ENCODE data around the gene LTC4S.

Gene LTC4S

GRCh38 chr5:179762781-179763176 lies 31.0 kb upstream of the LTC4S start:
- Histone ChIP-seq H3K4me3 (ENCODE audit: low read depth in 1 of 2, low read length in 2 of 2) (no peak overlapping the region), H3K27ac (ENCODE audit: low read length) (peak overlapping the region; percentile 32), H3K9me3 (ENCODE audit: control insufficient read depth in 1 of 2, low read length in 2 of 2) (no peaks in the 10 kb centered on the region), H3K27me3 (ENCODE audit: low read depth, low read length) (no peaks in the 10 kb centered on the region), H3K4me1 (ENCODE audit: control insufficient read depth in 1 of 2, insufficient read depth in 2 of 2, low read length in 2 of 2) (peaks cover 29 to 56% of the 10 kb centered on the region in 2 donors), H3K36me3 (ENCODE audit: control insufficient read depth in 1 of 2, insufficient read depth in 2 of 2, low read length in 2 of 2) (peaks cover 11 to 15% of the 10 kb centered on the region in 2 donors)

GRCh38 chr5:179763215-179763945 lies 30.4 kb upstream of the LTC4S start:
- no peaks in the 10 kb centered on the region for H3K27me3 ChIP-seq (ENCODE audit: low read depth, low read length)
- H3K4me1 ChIP-seq (ENCODE audit: control insufficient read depth in 1 of 2, insufficient read depth in 2 of 2, low read length in 2 of 2), result peaks cover 29 to 56% of the 10 kb centered on the region in 2 donors
- H3K9me3 ChIP-seq (ENCODE audit: control insufficient read depth in 1 of 2, low read length in 2 of 2), result no peaks in the 10 kb centered on the region
- H3K27ac ChIP-seq (ENCODE audit: low read length), result peak overlapping the region; percentile 32
- H3K36me3 ChIP-seq (ENCODE audit: control insufficient read depth in 1 of 2, insufficient read depth in 2 of 2, low read length in 2 of 2), result peaks cover 11 to 15% of the 10 kb centered on the region in 2 donors
- H3K4me3 ChIP-seq (ENCODE audit: low read depth in 1 of 2, low read length in 2 of 2), result no peak overlapping the region

- Histone ChIP-seq H3K4me3 (ENCODE audit: low read depth in 1 of 2, low read length in 2 of 2) (no peak overlapping the region), H3K27ac (ENCODE audit: low read length) (no peak overlapping the region), H3K4me1 (ENCODE audit: control insufficient read depth in 1 of 2, insufficient read depth in 2 of 2, low read length in 2 of 2) (peaks cover 29 to 56% of the 10 kb centered on the region in 2 donors), H3K36me3 (ENCODE audit: control insufficient read depth in 1 of 2, insufficient read depth in 2 of 2, low read length in 2 of 2) (peaks cover 18 to 21% of the 10 kb centered on the region in 2 donors), H3K27me3 (ENCODE audit: low read depth, low read length) (no peaks in the 10 kb centered on the region), H3K9me3 (ENCODE audit: control insufficient read depth in 1 of 2, low read length in 2 of 2) (no peaks in the 10 kb centered on the region)
Observed at GRCh38 chr5:179764056-179764455, 29.7 kb upstream of the LTC4S start.

GRCh38 chr5:179765400-179765799 lies 28.4 kb upstream of the LTC4S start:
- Histone ChIP-seq H3K27ac (ENCODE audit: low read length) (no peak overlapping the region), H3K4me1 (ENCODE audit: control insufficient read depth in 1 of 2, insufficient read depth in 2 of 2, low read length in 2 of 2) (peaks cover 29 to 51% of the 10 kb centered on the region in 2 donors), H3K9me3 (ENCODE audit: control insufficient read depth in 1 of 2, low read length in 2 of 2) (no peaks in the 10 kb centered on the region), H3K27me3 (ENCODE audit: low read depth, low read length) (no peaks in the 10 kb centered on the region), H3K36me3 (ENCODE audit: control insufficient read depth in 1 of 2, insufficient read depth in 2 of 2, low read length in 2 of 2) (peaks cover 29 to 31% of the 10 kb centered on the region in 2 donors), H3K4me3 (ENCODE audit: low read depth in 1 of 2, low read length in 2 of 2) (no peak overlapping the region)

- Histone ChIP-seq H3K9me3 (ENCODE audit: control insufficient read depth in 1 of 2, low read length in 2 of 2) (no peaks in the 10 kb centered on the region), H3K27ac (ENCODE audit: low read length) (no peak overlapping the region), H3K36me3 (ENCODE audit: control insufficient read depth in 1 of 2, insufficient read depth in 2 of 2, low read length in 2 of 2) (peaks cover 37 to 39% of the 10 kb centered on the region in 2 donors), H3K27me3 (ENCODE audit: low read depth, low read length) (no peaks in the 10 kb centered on the region), H3K4me1 (ENCODE audit: control insufficient read depth in 1 of 2, insufficient read depth in 2 of 2, low read length in 2 of 2) (peaks cover 29 to 51% of the 10 kb centered on the region in 2 donors), H3K4me3 (ENCODE audit: low read depth in 1 of 2, low read length in 2 of 2) (no peak overlapping the region)
Observed at GRCh38 chr5:179766021-179766725, 27.6 kb upstream of the LTC4S start.

GRCh38 chr5:179766726-179767455 lies 26.9 kb upstream of the LTC4S start:
- Histone ChIP-seq H3K36me3 (ENCODE audit: control insufficient read depth in 1 of 2, insufficient read depth in 2 of 2, low read length in 2 of 2) (peaks cover 44 to 46% of the 10 kb centered on the region in 2 donors), H3K4me3 (ENCODE audit: low read depth in 1 of 2, low read length in 2 of 2) (no peak overlapping the region), H3K27me3 (ENCODE audit: low read depth, low read length) (no peaks in the 10 kb centered on the region), H3K27ac (ENCODE audit: low read length) (no peak overlapping the region), H3K9me3 (ENCODE audit: control insufficient read depth in 1 of 2, low read length in 2 of 2) (no peaks in the 10 kb centered on the region), H3K4me1 (ENCODE audit: control insufficient read depth in 1 of 2, insufficient read depth in 2 of 2, low read length in 2 of 2) (peaks cover 27 to 48% of the 10 kb centered on the region in 2 donors)

GRCh38 chr5:179767496-179768100 lies 26.2 kb upstream of the LTC4S start:
- no peak overlapping the region for H3K27ac ChIP-seq (ENCODE audit: low read length)
- no peaks in the 10 kb centered on the region for H3K9me3 ChIP-seq (ENCODE audit: control insufficient read depth in 1 of 2, low read length in 2 of 2)
- no peak overlapping the region for H3K4me3 ChIP-seq (ENCODE audit: low read depth in 1 of 2, low read length in 2 of 2)
- peaks cover 21 to 41% of the 10 kb centered on the region in 2 donors for H3K4me1 ChIP-seq (ENCODE audit: control insufficient read depth in 1 of 2, insufficient read depth in 2 of 2, low read length in 2 of 2)
- no peaks in the 10 kb centered on the region for H3K27me3 ChIP-seq (ENCODE audit: low read depth, low read length)
- H3K36me3 ChIP-seq (ENCODE audit: control insufficient read depth in 1 of 2, insufficient read depth in 2 of 2, low read length in 2 of 2), result peaks cover 50% of the 10 kb centered on the region in 2 donors

- Histone ChIP-seq H3K9me3 (ENCODE audit: control insufficient read depth in 1 of 2, low read length in 2 of 2) (no peaks in the 10 kb centered on the region), H3K27ac (ENCODE audit: low read length) (no peak overlapping the region), H3K36me3 (ENCODE audit: control insufficient read depth in 1 of 2, insufficient read depth in 2 of 2, low read length in 2 of 2) (peaks cover 54 to 58% of the 10 kb centered on the region in 2 donors), H3K4me3 (ENCODE audit: low read depth in 1 of 2, low read length in 2 of 2) (no peak overlapping the region), H3K27me3 (ENCODE audit: low read depth, low read length) (no peaks in the 10 kb centered on the region), H3K4me1 (ENCODE audit: control insufficient read depth in 1 of 2, insufficient read depth in 2 of 2, low read length in 2 of 2) (peaks cover 13 to 32% of the 10 kb centered on the region in 2 donors)
Observed at GRCh38 chr5:179768326-179769085, 25.3 kb upstream of the LTC4S start.

- no peaks in the 10 kb centered on the region for H3K27me3 ChIP-seq (ENCODE audit: low read depth, low read length)
- H3K36me3 ChIP-seq (ENCODE audit: control insufficient read depth in 1 of 2, insufficient read depth in 2 of 2, low read length in 2 of 2), result peaks cover 61 to 66% of the 10 kb centered on the region in 2 donors
- peaks cover 12 to 24% of the 10 kb centered on the region in 2 donors for H3K4me1 ChIP-seq (ENCODE audit: control insufficient read depth in 1 of 2, insufficient read depth in 2 of 2, low read length in 2 of 2)
- H3K9me3 ChIP-seq (ENCODE audit: control insufficient read depth in 1 of 2, low read length in 2 of 2), result no peaks in the 10 kb centered on the region
- H3K4me3 ChIP-seq (ENCODE audit: low read depth in 1 of 2, low read length in 2 of 2), result no peak overlapping the region
- no peak overlapping the region for H3K27ac ChIP-seq (ENCODE audit: low read length)
Observed at GRCh38 chr5:179769271-179769670, 24.5 kb upstream of the LTC4S start.

GRCh38 chr5:179769796-179770195 lies 24.0 kb upstream of the LTC4S start:
- peaks cover 66 to 70% of the 10 kb centered on the region in 2 donors for H3K36me3 ChIP-seq (ENCODE audit: control insufficient read depth in 1 of 2, insufficient read depth in 2 of 2, low read length in 2 of 2)
- peaks cover 12 to 23% of the 10 kb centered on the region in 2 donors for H3K4me1 ChIP-seq (ENCODE audit: control insufficient read depth in 1 of 2, insufficient read depth in 2 of 2, low read length in 2 of 2)

More at GRCh38 chr5:179769796-179770195, 24.0 kb upstream of the LTC4S start:
- Histone ChIP-seq H3K4me3 (ENCODE audit: low read depth in 1 of 2, low read length in 2 of 2) (no peak overlapping the region), H3K27ac (ENCODE audit: low read length) (no peak overlapping the region), H3K9me3 (ENCODE audit: control insufficient read depth in 1 of 2, low read length in 2 of 2) (no peaks in the 10 kb centered on the region), H3K27me3 (ENCODE audit: low read depth, low read length) (no peaks in the 10 kb centered on the region)
